GM12878 (cell line): ENCODE data around the gene LAMB4. TPM values are rescaled to one million over a fixed set of nuclear protein-coding genes. Genes with fewer than 3 reads are reported as not detected.

Source experiments
- ATAC-seq: fragments of 200-7000 bp; cut with Tn5 transposase; 3 replicates; pipeline ENCODE4 v1.9.1; 2020; ENCODE audit warnings: mild to moderate bottlenecking, moderate library complexity
- BruUV-seq: library from RNA; stranded (reverse); fragments of 400-500 nt; replicated peaks from 2 replicates; lab custom pipeline; 2021; lab: Mats Ljungman, UMichigan
- CTCF ChIA-PET: fragments of 300-600 bp; sonication (Branson Sonifier 250); formaldehyde crosslinking; extraction: SDS; loops from one replicate; lab custom pipeline; 2021; ENCODE audit warnings: inconsistent platforms; lab: Yijun Ruan, JAX
- POLR2A ChIA-PET: fragments of 350-600 bp; formaldehyde crosslinking; extraction: SDS; loops from one replicate; lab custom pipeline; 2021; ENCODE audit warnings: inconsistent platforms; lab: Charles Lee
- RAD21 ChIA-PET: fragments of 300-600 bp; sonication (Branson Sonifier 250); formaldehyde crosslinking; loops from one replicate; lab custom pipeline; 2023; ENCODE audit warnings: antibody characterized with exemption; ENCODE audit not compliant: unreplicated experiment; lab: Charles Lee
- SMC1A ChIA-PET: fragments of 300-600 bp; sonication (Branson Sonifier 250); formaldehyde crosslinking; loops from one replicate; lab custom pipeline; 2023; ENCODE audit not compliant: unreplicated experiment, uncharacterized antibody; lab: Charles Lee
- DNase-seq: peaks from one replicate; pipeline ENCODE4 v3.0.0-alpha.2; 2011; ENCODE audit warnings: low read depth, low spot score
- FAIRE-seq: peaks from 3 replicates; lab custom pipeline; 2011; peaks lifted over from hg19 to GRCh38; lab: Jason Lieb, UNC
- H2AFZ ChIP-seq: 2 replicates; pipeline ENCODE4 v1.6.0; 2011; ENCODE audit warnings: low read depth, low read length, control low read depth; ENCODE audit not compliant: control insufficient read depth
- H3K27ac ChIP-seq: 2 replicates; pipeline ENCODE4 v1.5.1; 2011; ENCODE audit warnings: control low read depth; ENCODE audit not compliant: control insufficient read depth, insufficient read depth
- H3K27me3 ChIP-seq, 2 experiments: replicated peaks in 1 of 2; 2 replicates each; pipeline versions ENCODE4 v1.6.0 to v1.6.1; 2011; ENCODE audit warnings: low read length in 1 of 2; ENCODE audit not compliant: control insufficient read depth in 2 of 2, insufficient read depth in 2 of 2
- H3K36me3 ChIP-seq, 2 experiments: 2 replicates each; pipeline ENCODE4 v1.5.1; 2011; ENCODE audit warnings: low read length in 1 of 2; ENCODE audit not compliant: control insufficient read depth in 2 of 2, insufficient read depth in 2 of 2
- H3K4me1 ChIP-seq: 2 replicates; pipeline ENCODE4 v1.6.1; 2011; ENCODE audit warnings: mild to moderate bottlenecking, low read length, moderate library complexity, mixed read lengths; ENCODE audit not compliant: control insufficient read depth, insufficient read depth
- H3K4me2 ChIP-seq: 2 replicates; pipeline ENCODE4 v1.6.0; 2011; ENCODE audit warnings: control low read depth; ENCODE audit not compliant: control insufficient read depth, insufficient read depth
- H3K4me3 ChIP-seq: fragments of 200-600 bp; sonication (generic); 2 replicates; pipeline ENCODE4 v1.5.1; 2016
- H3K79me2 ChIP-seq: 2 replicates; pipeline ENCODE4 v1.6.0; 2011; ENCODE audit warnings: low read length; ENCODE audit not compliant: control insufficient read depth, insufficient read depth
- H3K9ac ChIP-seq: 2 replicates; pipeline ENCODE4 v1.8.0; 2011; ENCODE audit warnings: low read length, control low read depth, mixed read lengths; ENCODE audit not compliant: control insufficient read depth, insufficient read depth
- H3K9me3 ChIP-seq: replicated peaks from 3 replicates; pipeline ENCODE4 v1.5.1; 2011; ENCODE audit warnings: mild to moderate bottlenecking, low read length; ENCODE audit not compliant: control insufficient read depth, insufficient read depth
- H4K20me1 ChIP-seq: 2 replicates; pipeline ENCODE4 v1.6.0; 2011; ENCODE audit not compliant: control insufficient read depth, insufficient read depth
- EED ChIP-seq: sonication (generic); IDR thresholded peaks from 2 replicates; pipeline ENCODE4 v1.6.1; 2016; ENCODE audit warnings: antibody characterized with exemption, low read depth
- HDAC6 ChIP-seq: fragments of 200-600 bp; sonication (generic); IDR thresholded peaks from one replicate; pipeline ENCODE4 v1.8.0; 2017; ENCODE audit warnings: antibody characterized with exemption; ENCODE audit not compliant: unreplicated experiment
- YY1 ChIP-seq: IDR thresholded peaks from 2 replicates; pipeline ENCODE4 v1.6.1; 2011; ENCODE audit warnings: low read depth, mild to moderate bottlenecking, low read length
- WGBS: methylation state at CpG from one replicate; pipeline ENCODE4 v1.1.6; 2016; ENCODE audit warnings: low lambda C conversion rate; ENCODE audit not compliant: insufficient replicate concordance, insufficient coverage; ENCODE audit errors: missing lambda C conversion rate; 5-methylcytosine and 5-hydroxymethylcytosine counted together
- in situ Hi-C: fragments of 300-500 bp; cut with MboI; formaldehyde crosslinking; loops from 9 replicates; pipeline ENCODE4 v1.14.3; 2018; ENCODE audit warnings: mixed read lengths
- intact Hi-C: fragments of 100-400 bp; cut with micrococcal nuclease; formaldehyde crosslinking; loops from one replicate; pipeline ENCODE4 v1.14.2; 2022; ENCODE audit not compliant: unreplicated experiment
- polyA plus RNA-seq, 11 experiments: library from polyadenylated mRNA; depleted of rRNA in 4 of 11; unstranded in 6 of 11; stranded (reverse) in 5 of 11; fragments of >200 nt; fragmentation: Nextera tagmentation in 4 of 11; fragmentation: Illumina TruSeq in 1 of 11; extraction: Ambion mirVana in 4 of 11; extraction: Trizol in 1 of 11; gene quantifications; 1 replicate in 1 of 11; 2 replicates in 10 of 11; pipeline versions ENCODE4 v1.2.1 to v1.2.3, GENCODE V29; 2011 to 2016; ENCODE audit warnings: inconsistent platforms in 2 of 11, missing spikeins in 2 of 11, low read depth in 1 of 11
- total RNA-seq, 4 experiments: library from RNA; depleted of rRNA in 3 of 4; stranded (reverse); fragments of >200 nt in 3 of 4; fragmentation: Illumina TruSeq in 1 of 4; extraction: Trizol in 1 of 4; gene quantifications; 2 replicates each; pipeline versions ENCODE4 v1.2.1 to v1.2.3, GENCODE V29; 2013 to 2021
- TF ChIP-seq, protein P1 (sequence below): fragments of 450-650 bp; IDR thresholded peaks from 2 replicates; pipeline ENCODE4 v1.6.1; 2018; ENCODE audit warnings: mild to moderate bottlenecking, low read depth, moderate library complexity; ENCODE audit not compliant: partially characterized antibody

Gene LAMB4
- total and polyA plus RNA-seq, 10 of the 15 experiments (the other 5 are each of a cell fraction or from before 2014, with no cell fraction given) = 0.04 to 0.06 TPM; not detected in 8

DNA sequence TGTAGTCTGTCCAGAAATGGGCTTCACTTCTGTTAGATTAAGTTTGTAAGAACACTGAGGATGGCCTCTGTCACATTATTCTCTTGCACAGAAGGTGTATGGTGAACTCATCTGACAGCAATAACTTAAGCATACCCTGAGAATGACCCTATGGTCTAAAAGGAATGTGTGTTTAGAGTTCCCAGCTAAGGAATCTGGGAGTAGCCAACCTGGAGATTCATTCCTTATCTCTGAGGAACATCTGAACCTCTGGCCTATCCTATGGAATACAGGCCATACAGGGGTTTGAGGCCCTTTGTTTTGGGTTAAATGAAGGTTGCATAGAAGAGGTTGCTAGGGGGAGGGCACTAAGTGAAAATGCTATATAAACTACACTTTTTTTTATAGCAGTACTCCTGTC is 41.4 kb downstream of the LAMB4 start:
- Histone ChIP-seq H3K27me3 (no peaks in the 10 kb centered on the region), H3K36me3 (no peaks in the 10 kb centered on the region), H3K4me3 (no peak overlapping the region), H3K9ac (no peak overlapping the region), H3K4me2 (no peak overlapping the region), H3K79me2 (no peaks in the 10 kb centered on the region), H4K20me1 (no peaks in the 10 kb centered on the region), H3K4me1 (no peaks in the 10 kb centered on the region), H2AFZ (no peak overlapping the region), H3K9me3 (no peaks in the 10 kb centered on the region), H3K27ac (no peak overlapping the region)
- in situ Hi-C loops = no loop called here
- ChIA-PET RAD21 (no interaction called here), CTCF (no interaction called here), POLR2A (no interaction called here), SMC1A (no interaction called here)
- no peak for TF ChIP-seq EED
- intact Hi-C loops = no loop called here
- DNase-seq (no peak), ATAC-seq (no peak), FAIRE-seq (no peak)
- BruUV-seq = no TSS peak

DNA sequence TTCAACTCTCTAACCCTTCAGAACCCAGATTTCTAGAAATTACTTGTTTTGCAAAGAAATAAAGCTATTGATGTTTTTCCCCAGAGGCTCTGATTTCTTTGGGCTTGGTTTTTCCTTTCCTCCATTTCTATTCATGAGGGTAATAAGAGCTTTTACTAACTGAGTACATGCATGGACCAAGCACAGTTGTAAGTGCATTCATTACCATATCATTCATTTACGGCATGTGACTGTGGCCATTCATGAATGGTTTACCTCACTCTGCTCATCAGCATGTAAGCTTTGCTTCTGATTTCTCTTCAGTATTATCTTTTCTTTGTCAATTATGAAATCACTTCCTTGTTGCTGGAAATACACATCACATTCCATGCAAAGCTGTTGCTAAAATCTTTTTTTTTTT is 42.4 kb downstream of the LAMB4 start:
- ATAC-seq = no peak
- TF ChIP-seq, protein P1, sequence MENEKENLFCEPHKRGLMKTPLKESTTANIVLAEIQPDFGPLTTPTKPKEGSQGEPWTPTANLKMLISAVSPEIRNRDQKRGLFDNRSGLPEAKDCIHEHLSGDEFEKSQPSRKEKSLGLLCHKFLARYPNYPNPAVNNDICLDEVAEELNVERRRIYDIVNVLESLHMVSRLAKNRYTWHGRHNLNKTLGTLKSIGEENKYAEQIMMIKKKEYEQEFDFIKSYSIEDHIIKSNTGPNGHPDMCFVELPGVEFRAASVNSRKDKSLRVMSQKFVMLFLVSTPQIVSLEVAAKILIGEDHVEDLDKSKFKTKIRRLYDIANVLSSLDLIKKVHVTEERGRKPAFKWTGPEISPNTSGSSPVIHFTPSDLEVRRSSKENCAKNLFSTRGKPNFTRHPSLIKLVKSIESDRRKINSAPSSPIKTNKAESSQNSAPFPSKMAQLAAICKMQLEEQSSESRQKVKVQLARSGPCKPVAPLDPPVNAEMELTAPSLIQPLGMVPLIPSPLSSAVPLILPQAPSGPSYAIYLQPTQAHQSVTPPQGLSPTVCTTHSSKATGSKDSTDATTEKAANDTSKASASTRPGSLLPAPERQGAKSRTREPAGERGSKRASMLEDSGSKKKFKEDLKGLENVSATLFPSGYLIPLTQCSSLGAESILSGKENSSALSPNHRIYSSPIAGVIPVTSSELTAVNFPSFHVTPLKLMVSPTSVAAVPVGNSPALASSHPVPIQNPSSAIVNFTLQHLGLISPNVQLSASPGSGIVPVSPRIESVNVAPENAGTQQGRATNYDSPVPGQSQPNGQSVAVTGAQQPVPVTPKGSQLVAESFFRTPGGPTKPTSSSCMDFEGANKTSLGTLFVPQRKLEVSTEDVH = no peak
- TF ChIP-seq HDAC6 (no peak), YY1 (no peak)
- no peak overlapping the region for H2AFZ ChIP-seq
- in situ Hi-C loops = no loop called here
- ChIA-PET SMC1A (interaction anchor here (1.0 to 1.6 kb wide), 2 partner anchors 9 to 10 kb away, joined by 3 to 6 read pairs; no protein-coding TSS in a partner anchor), RAD21 (no interaction called here), POLR2A (no interaction called here), CTCF (no interaction called here)
- H3K4me1 ChIP-seq = no peaks in the 10 kb centered on the region
- H3K4me3 ChIP-seq = no peak overlapping the region
- no peak overlapping the region for H3K9ac ChIP-seq
- no peaks in the 10 kb centered on the region for H3K79me2 ChIP-seq
- H3K9me3 ChIP-seq = no peaks in the 10 kb centered on the region
- no peaks in the 10 kb centered on the region for H3K27me3 ChIP-seq
- intact Hi-C loops = no loop called here
- BruUV-seq = no TSS peak
- H3K27ac ChIP-seq = no peak overlapping the region
- H3K36me3 ChIP-seq = no peaks in the 10 kb centered on the region
- no peak for DNase-seq
- H3K4me2 ChIP-seq = no peak overlapping the region
- no peak for FAIRE-seq
- H4K20me1 ChIP-seq = no peaks in the 10 kb centered on the region
- WGBS = 94% methylated on average over 1 of the region's 1 CpG
